H1 (cell line): ENCODE results near the gene ANXA7. TPM values are rescaled to one million over a fixed set of nuclear protein-coding genes. Genes with fewer than 3 reads are reported as not detected.
"Not testable (repeated sequence)": the region's sequence is repeated elsewhere in the genome, so short reads cannot be mapped to it uniquely, and the experiment has no call there.

Source experiments
- CTCF ChIA-PET: fragments of 300-600 bp; sonication (Branson Sonifier 250); formaldehyde crosslinking; loops from one replicate; lab custom pipeline; 2021; ENCODE audit not compliant: partially characterized antibody; lab: Charles Lee
- POLR2A ChIA-PET: fragments of 300-600 bp; sonication (Branson Sonifier 250); formaldehyde crosslinking; loops from one replicate; lab custom pipeline; 2021; ENCODE audit warnings: inconsistent platforms; ENCODE audit not compliant: partially characterized antibody; lab: Charles Lee
- DNase-seq, 2 experiments: peaks; one replicate each; pipeline versions ENCODE4 v3.0.0 to v3.0.0-alpha.2; 2010 to 2022; ENCODE audit warnings: low spot score in 2 of 2, low read depth in 1 of 2, mixed read lengths in 1 of 2
- FAIRE-seq: peaks from 2 replicates; lab custom pipeline; 2011; peaks lifted over from hg19 to GRCh38; lab: Jason Lieb, UNC
- H2AFZ ChIP-seq: 2 replicates; pipeline ENCODE4 v1.8.1; 2012; ENCODE audit warnings: low read length, inconsistent platforms
- H2AK5ac ChIP-seq: 2 replicates; pipeline ENCODE4 v1.6.1; 2013; ENCODE audit warnings: low read depth, low read length
- H2BK120ac ChIP-seq: replicated peaks from 2 replicates; pipeline ENCODE3; 2013; ENCODE audit warnings: low read depth, low read length, inconsistent platforms
- H2BK12ac ChIP-seq: 2 replicates; pipeline ENCODE4 v1.6.1; 2013; ENCODE audit warnings: low read depth, low read length
- H2BK15ac ChIP-seq: 2 replicates; pipeline ENCODE4 v1.6.1; 2013; ENCODE audit warnings: low read length
- H2BK20ac ChIP-seq: 2 replicates; pipeline ENCODE4 v1.6.1; 2013; ENCODE audit warnings: low read length
- H2BK5ac ChIP-seq: 2 replicates; pipeline ENCODE4 v1.6.1; 2013; ENCODE audit warnings: low read depth, low read length
- H3K14ac ChIP-seq: 2 replicates; pipeline ENCODE4 v1.6.1; 2013; ENCODE audit warnings: inconsistent platforms; ENCODE audit not compliant: insufficient read length
- H3K18ac ChIP-seq: 2 replicates; pipeline ENCODE4 v1.6.1; 2013; ENCODE audit warnings: low read length; ENCODE audit errors: extremely low read depth
- H3K23ac ChIP-seq: 2 replicates; pipeline ENCODE4 v1.6.1; 2013; ENCODE audit warnings: inconsistent platforms; ENCODE audit not compliant: insufficient read length
- H3K23me2 ChIP-seq: 2 replicates; pipeline ENCODE4 v1.6.1; 2013; ENCODE audit warnings: low read depth, low read length
- H3K27ac ChIP-seq: 2 replicates; pipeline ENCODE4 v1.6.1; 2011; ENCODE audit warnings: low read depth, low read length, inconsistent platforms
- H3K27me3 ChIP-seq, 4 experiments: replicated peaks in 1 of 4; 1 replicate in 1 of 4; 2 replicates in 3 of 4; pipeline versions ENCODE4 v1.6.1 to v1.8.1; 2011 to 2013; ENCODE audit warnings: low read length in 3 of 4, mild to moderate bottlenecking in 3 of 4, inconsistent platforms in 2 of 4, mixed read lengths in 2 of 4, moderate library complexity in 1 of 4; ENCODE audit not compliant: control insufficient read depth in 3 of 4, insufficient read depth in 3 of 4; ENCODE audit errors: extremely low read depth in 1 of 4
- H3K36me3 ChIP-seq, 4 experiments: 2 replicates each; pipeline versions ENCODE4 v1.6.1 to v1.8.1; 2011 to 2013; ENCODE audit warnings: mild to moderate bottlenecking in 4 of 4, low read length in 3 of 4, moderate library complexity in 2 of 4, control low read depth in 1 of 4, inconsistent platforms in 1 of 4; ENCODE audit not compliant: insufficient read depth in 4 of 4, control insufficient read depth in 2 of 4
- H3K4ac ChIP-seq: replicated peaks from 2 replicates; pipeline ENCODE3; 2013; ENCODE audit warnings: low read length, low read depth, mixed read lengths, inconsistent platforms; ENCODE audit not compliant: insufficient read length
- H3K4me1 ChIP-seq, 4 experiments: replicated peaks in 1 of 4; 1 replicate in 1 of 4; 2 replicates in 3 of 4; pipeline versions ENCODE4 v1.6.1 to v1.8.1; 2011 to 2013; ENCODE audit warnings: low read length in 3 of 4, inconsistent platforms in 2 of 4, mixed read lengths in 1 of 4; ENCODE audit not compliant: insufficient read depth in 4 of 4, control insufficient read depth in 3 of 4
- H3K4me2 ChIP-seq, 2 experiments: 2 replicates each; pipeline versions ENCODE4 v1.6.1 to v1.8.1; 2011 to 2013; ENCODE audit warnings: low read depth in 2 of 2, low read length in 2 of 2, control low read depth in 1 of 2, inconsistent platforms in 1 of 2, mild to moderate bottlenecking in 1 of 2; ENCODE audit not compliant: insufficient read depth in 1 of 2
- H3K4me3 ChIP-seq, 4 experiments: fragments of 200-600, 300-600 bp in 1 of 4; sonication (generic), shearing (Covaris generic), sonication (Bioruptor Twin) in 1 of 4; 2 replicates each; pipeline versions ENCODE4 v1.5.1 to v1.8.1; 2011 to 2016; ENCODE audit warnings: low read length in 4 of 4, low read depth in 3 of 4, control low read depth in 2 of 4, inconsistent platforms in 2 of 4, mild to moderate bottlenecking in 2 of 4, mixed read lengths in 1 of 4, moderate library complexity in 1 of 4; ENCODE audit not compliant: insufficient read depth in 2 of 4; ENCODE audit errors: extremely low read depth in 1 of 4
- H3K56ac ChIP-seq: replicated peaks from 2 replicates; pipeline ENCODE3; 2013; ENCODE audit warnings: low read depth, mild to moderate bottlenecking, mixed read lengths, low read length, inconsistent platforms; ENCODE audit not compliant: insufficient read length
- H3K79me1 ChIP-seq: 2 replicates; pipeline ENCODE4 v1.6.1; 2013; ENCODE audit warnings: low read depth, low read length, control low read depth
- H3K79me2 ChIP-seq, 2 experiments: 2 replicates each; pipeline versions ENCODE4 v1.6.1 to v1.8.1; 2012 to 2013; ENCODE audit warnings: low read length in 2 of 2, mild to moderate bottlenecking in 2 of 2, inconsistent platforms in 1 of 2; ENCODE audit not compliant: insufficient read depth in 2 of 2, control insufficient read depth in 1 of 2
- H3K9ac ChIP-seq, 4 experiments: replicated peaks in 1 of 4; 1 replicate in 1 of 4; 2 replicates in 3 of 4; pipeline versions ENCODE4 v1.6.1 to v1.8.1; 2011 to 2013; ENCODE audit warnings: low read depth in 3 of 4, low read length in 3 of 4, control low read depth in 2 of 4, mild to moderate bottlenecking in 2 of 4, moderate library complexity in 2 of 4, inconsistent platforms in 1 of 4; ENCODE audit errors: extremely low read depth in 1 of 4
- H3K9me3 ChIP-seq, 2 experiments: 2 replicates each; pipeline versions ENCODE4 v1.6.1 to v1.8.1; 2012 to 2013; ENCODE audit warnings: mild to moderate bottlenecking in 2 of 2, moderate library complexity in 2 of 2, control low read depth in 1 of 2, inconsistent platforms in 1 of 2, low read depth in 1 of 2, low read length in 1 of 2, mixed read lengths in 1 of 2; ENCODE audit not compliant: insufficient read depth in 2 of 2
- H4K20me1 ChIP-seq, 2 experiments: replicated peaks in 1 of 2; 2 replicates each; pipeline versions ENCODE3 to v1.8.1; 2011 to 2013; ENCODE audit warnings: inconsistent platforms in 2 of 2, low read length in 2 of 2, mild to moderate bottlenecking in 1 of 2; ENCODE audit not compliant: insufficient read depth in 2 of 2, control insufficient read depth in 1 of 2
- H4K5ac ChIP-seq: 2 replicates; pipeline ENCODE4 v1.6.1; 2013; ENCODE audit warnings: low read length, low read depth, mixed read lengths, inconsistent platforms; ENCODE audit not compliant: insufficient read length
- H4K8ac ChIP-seq: 2 replicates; pipeline ENCODE4 v1.8.0; 2013; ENCODE audit warnings: mild to moderate bottlenecking, moderate library complexity, low read length, inconsistent platforms; ENCODE audit not compliant: insufficient read depth; ENCODE audit errors: extremely low read depth
- H4K91ac ChIP-seq: replicated peaks from 2 replicates; pipeline ENCODE3; 2013; ENCODE audit warnings: low read length, mixed read lengths, inconsistent platforms; ENCODE audit not compliant: insufficient read length
- WGBS, 2 experiments: shearing (Covaris generic) in 1 of 2; methylation state at CpG; one replicate each; pipeline versions ENCODE4 v1.1.6 to v1.1.7; 2013 to 2015; ENCODE audit warnings: low lambda C conversion rate in 2 of 2, mixed read lengths in 2 of 2, inconsistent platforms in 1 of 2, low coverage in 1 of 2, missing lambda C conversion rate in 1 of 2; ENCODE audit not compliant: insufficient replicate concordance in 2 of 2, insufficient coverage in 1 of 2, insufficient read length in 1 of 2; ENCODE audit errors: extremely low coverage in 1 of 2, missing lambda C conversion rate in 1 of 2; 5-methylcytosine and 5-hydroxymethylcytosine counted together
- polyA plus RNA-seq, 7 experiments: library from polyadenylated mRNA; depleted of rRNA in 3 of 7; stranded (reverse) in 5 of 7; unstranded in 2 of 7; fragments of >200 nt in 5 of 7; fragments of 200-250 nt in 2 of 7; gene quantifications; 1 replicate in 5 of 7; 2 replicates in 1 of 7; 4 replicates in 1 of 7; pipeline versions ENCODE4 v1.2.1 to v1.2.3, GENCODE V29; 2011 to 2013; ENCODE audit warnings: missing spikeins in 2 of 7, mixed read lengths in 2 of 7
- small RNA-seq: library from polyadenylated mRNA; stranded (forward); fragments of <200 nt; extraction: miRNeasy Mini kit (QIAGEN cat#:217004); gene quantifications from one replicate; pipeline ENCODE3, GENCODE V24; 2013; ENCODE audit not compliant: insufficient read depth
- total RNA-seq: library from RNA; stranded (reverse); fragmentation: NEBNext Ultra II Directional; extraction: Animal tissue kit (Norgen Biotek cat#: 25700); gene quantifications from 2 replicates; pipeline ENCODE4 v1.2.1, GENCODE V29; 2021

The ANXA7 gene
- total and polyA plus RNA-seq, 2 of the 8 experiments (the other 6 are each of a cell fraction or from before 2014, with no cell fraction given), result 37.1 to 63.6 TPM

DNA sequence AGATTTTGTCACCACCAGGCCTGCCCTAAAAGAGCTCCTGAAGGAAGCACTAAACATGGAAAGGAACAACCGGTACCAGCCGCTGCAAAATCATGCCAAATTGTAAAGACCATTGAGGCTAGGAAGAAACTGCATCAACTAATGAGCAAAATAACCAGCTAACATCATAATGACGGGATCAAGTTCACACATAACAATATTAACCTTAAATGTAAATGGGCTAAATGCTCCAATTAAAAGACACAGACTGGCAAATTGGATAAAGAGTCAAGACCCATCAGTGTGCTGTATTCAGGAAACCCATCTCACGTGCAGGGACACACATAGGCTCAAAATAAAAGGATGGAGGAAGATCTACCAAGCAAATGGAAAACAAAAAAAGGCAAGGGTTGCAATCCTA, 88.6 kb downstream of the ANXA7 start:
- H2BK15ac ChIP-seq, H3K79me2 ChIP-seq, H3K4me2 ChIP-seq, H3K18ac ChIP-seq, H3K36me3 ChIP-seq, H4K8ac ChIP-seq, H2AK5ac ChIP-seq, H2BK5ac ChIP-seq, H2BK120ac ChIP-seq, H3K79me1 ChIP-seq, H2AFZ ChIP-seq, POLR2A ChIA-PET, H3K4ac ChIP-seq, H4K20me1 ChIP-seq, CTCF ChIA-PET, H3K9ac ChIP-seq, DNase-seq, H3K23me2 ChIP-seq, H3K4me1 ChIP-seq, H3K27ac ChIP-seq, H3K9me3 ChIP-seq, H3K23ac ChIP-seq, FAIRE-seq, H3K56ac ChIP-seq, H3K14ac ChIP-seq, H3K4me3 ChIP-seq, H3K27me3 ChIP-seq, H2BK12ac ChIP-seq, H2BK20ac ChIP-seq, H4K91ac ChIP-seq, H4K5ac ChIP-seq: not testable (repeated sequence)
- 86% methylated on average over 1 of the region's 4 CpGs; no CpG with 5 or more reads in 1 of the 2 experiments for WGBS, 2 experiments

Small RNA genes within 50 kb of the gene (small RNA-seq; reads per million reads assigned to genes)
- not detected for gene RF00019

Other genes starting within 250 kb of the ANXA7 start
- gene ECD, start 246.1 kb downstream of the ANXA7 start, total RNA-seq, result 38.0 and 43.6 TPM in 2 replicates
- gene ECD, start 246.1 kb downstream of the ANXA7 start, polyA plus RNA-seq (2011; rRNA removed), result 19.4 and 27.1 TPM in 2 replicates
- 16.8 TPM in 2 replicates for gene FAM149B1, start 245.9 kb downstream of the ANXA7 start, total RNA-seq
- 20.3 and 21.9 TPM in 2 replicates for gene FAM149B1, start 245.9 kb downstream of the ANXA7 start, polyA plus RNA-seq (2011; rRNA removed)
- gene DNAJC9, start 166.8 kb downstream of the ANXA7 start, total RNA-seq, result 29.2 and 32.2 TPM in 2 replicates
- 22.9 and 26.0 TPM in 2 replicates for gene DNAJC9, start 166.8 kb downstream of the ANXA7 start, polyA plus RNA-seq (2011; rRNA removed)
- 125 TPM in 2 replicates for gene MRPS16, start 161.4 kb downstream of the ANXA7 start, total RNA-seq
- gene MRPS16, start 161.4 kb downstream of the ANXA7 start, polyA plus RNA-seq (2011; rRNA removed), result 203 and 213 TPM in 2 replicates
- gene CFAP70, start 55.2 kb downstream of the ANXA7 start, total RNA-seq, result 0.27 and 0.30 TPM in 2 replicates
- 0.09 and 0.21 TPM in 2 replicates for gene CFAP70, start 55.2 kb downstream of the ANXA7 start, polyA plus RNA-seq (2011; rRNA removed)
- 1.7 and 1.9 TPM in 2 replicates for gene MSS51, start 19.5 kb upstream of the ANXA7 start, total RNA-seq
- 1.5 and 2.6 TPM in 2 replicates for gene MSS51, start 19.5 kb upstream of the ANXA7 start, polyA plus RNA-seq (2011; rRNA removed)
- 32.3 and 36.3 TPM in 2 replicates for gene PPP3CB, start 82.0 kb upstream of the ANXA7 start, total RNA-seq
- gene PPP3CB, start 82.0 kb upstream of the ANXA7 start, polyA plus RNA-seq (2011; rRNA removed), result 8.2 and 10.5 TPM in 2 replicates
- 56.6 and 65.6 TPM in 2 replicates for gene USP54, start 177.3 kb upstream of the ANXA7 start, total RNA-seq
- 31.0 and 46.2 TPM in 2 replicates for gene USP54, start 177.3 kb upstream of the ANXA7 start, polyA plus RNA-seq (2011; rRNA removed)
- 2.6 and 2.7 TPM in 2 replicates for gene MYOZ1, start 227.4 kb upstream of the ANXA7 start, total RNA-seq
- gene MYOZ1, start 227.4 kb upstream of the ANXA7 start, polyA plus RNA-seq (2011; rRNA removed), result 3.0 and 3.3 TPM in 2 replicates
- 0.11 and 0.19 TPM in 2 replicates for gene SYNPO2L, start 242.0 kb upstream of the ANXA7 start, total RNA-seq
- gene SYNPO2L, start 242.0 kb upstream of the ANXA7 start, polyA plus RNA-seq (2011; rRNA removed), result 0.05 and 0.06 TPM in 2 replicates